H1 (cell line): Measurements from ENCODE around the gene PIGH. TPM values are rescaled to one million over a fixed set of nuclear protein-coding genes. Genes with fewer than 3 reads are reported as not detected.
A peak's percentile ranks its signal among the peaks of the same experiment; 100 is the strongest.

Source experiments
- CTCF ChIA-PET: fragments of 300-600 bp; sonication (Branson Sonifier 250); formaldehyde crosslinking; loops from one replicate; lab custom pipeline; 2021; ENCODE audit not compliant: partially characterized antibody; lab: Charles Lee
- POLR2A ChIA-PET: fragments of 300-600 bp; sonication (Branson Sonifier 250); formaldehyde crosslinking; loops from one replicate; lab custom pipeline; 2021; ENCODE audit warnings: inconsistent platforms; ENCODE audit not compliant: partially characterized antibody; lab: Charles Lee
- DNase-seq, 2 experiments: peaks; one replicate each; pipeline versions ENCODE4 v3.0.0 to v3.0.0-alpha.2; 2010 to 2022; ENCODE audit warnings: low spot score in 2 of 2, low read depth in 1 of 2, mixed read lengths in 1 of 2
- FAIRE-seq: peaks from 2 replicates; lab custom pipeline; 2011; peaks lifted over from hg19 to GRCh38; lab: Jason Lieb, UNC
- H2AFZ ChIP-seq: 2 replicates; pipeline ENCODE4 v1.8.1; 2012; ENCODE audit warnings: low read length, inconsistent platforms
- H2AK5ac ChIP-seq: 2 replicates; pipeline ENCODE4 v1.6.1; 2013; ENCODE audit warnings: low read depth, low read length
- H2BK120ac ChIP-seq: replicated peaks from 2 replicates; pipeline ENCODE3; 2013; ENCODE audit warnings: low read depth, low read length, inconsistent platforms
- H2BK12ac ChIP-seq: 2 replicates; pipeline ENCODE4 v1.6.1; 2013; ENCODE audit warnings: low read depth, low read length
- H2BK15ac ChIP-seq: 2 replicates; pipeline ENCODE4 v1.6.1; 2013; ENCODE audit warnings: low read length
- H2BK20ac ChIP-seq: 2 replicates; pipeline ENCODE4 v1.6.1; 2013; ENCODE audit warnings: low read length
- H2BK5ac ChIP-seq: 2 replicates; pipeline ENCODE4 v1.6.1; 2013; ENCODE audit warnings: low read depth, low read length
- H3K14ac ChIP-seq: 2 replicates; pipeline ENCODE4 v1.6.1; 2013; ENCODE audit warnings: inconsistent platforms; ENCODE audit not compliant: insufficient read length
- H3K18ac ChIP-seq: 2 replicates; pipeline ENCODE4 v1.6.1; 2013; ENCODE audit warnings: low read length; ENCODE audit errors: extremely low read depth
- H3K23ac ChIP-seq: 2 replicates; pipeline ENCODE4 v1.6.1; 2013; ENCODE audit warnings: inconsistent platforms; ENCODE audit not compliant: insufficient read length
- H3K23me2 ChIP-seq: 2 replicates; pipeline ENCODE4 v1.6.1; 2013; ENCODE audit warnings: low read depth, low read length
- H3K27ac ChIP-seq: 2 replicates; pipeline ENCODE4 v1.6.1; 2011; ENCODE audit warnings: low read depth, low read length, inconsistent platforms
- H3K27me3 ChIP-seq, 4 experiments: replicated peaks in 1 of 4; 1 replicate in 1 of 4; 2 replicates in 3 of 4; pipeline versions ENCODE4 v1.6.1 to v1.8.1; 2011 to 2013; ENCODE audit warnings: low read length in 3 of 4, mild to moderate bottlenecking in 3 of 4, inconsistent platforms in 2 of 4, mixed read lengths in 2 of 4, moderate library complexity in 1 of 4; ENCODE audit not compliant: control insufficient read depth in 3 of 4, insufficient read depth in 3 of 4; ENCODE audit errors: extremely low read depth in 1 of 4
- H3K36me3 ChIP-seq, 4 experiments: 2 replicates each; pipeline versions ENCODE4 v1.6.1 to v1.8.1; 2011 to 2013; ENCODE audit warnings: mild to moderate bottlenecking in 4 of 4, low read length in 3 of 4, moderate library complexity in 2 of 4, control low read depth in 1 of 4, inconsistent platforms in 1 of 4; ENCODE audit not compliant: insufficient read depth in 4 of 4, control insufficient read depth in 2 of 4
- H3K4ac ChIP-seq: replicated peaks from 2 replicates; pipeline ENCODE3; 2013; ENCODE audit warnings: low read length, low read depth, mixed read lengths, inconsistent platforms; ENCODE audit not compliant: insufficient read length
- H3K4me1 ChIP-seq, 4 experiments: replicated peaks in 1 of 4; 1 replicate in 1 of 4; 2 replicates in 3 of 4; pipeline versions ENCODE4 v1.6.1 to v1.8.1; 2011 to 2013; ENCODE audit warnings: low read length in 3 of 4, inconsistent platforms in 2 of 4, mixed read lengths in 1 of 4; ENCODE audit not compliant: insufficient read depth in 4 of 4, control insufficient read depth in 3 of 4
- H3K4me2 ChIP-seq, 2 experiments: 2 replicates each; pipeline versions ENCODE4 v1.6.1 to v1.8.1; 2011 to 2013; ENCODE audit warnings: low read depth in 2 of 2, low read length in 2 of 2, control low read depth in 1 of 2, inconsistent platforms in 1 of 2, mild to moderate bottlenecking in 1 of 2; ENCODE audit not compliant: insufficient read depth in 1 of 2
- H3K4me3 ChIP-seq, 4 experiments: fragments of 200-600, 300-600 bp in 1 of 4; sonication (generic), shearing (Covaris generic), sonication (Bioruptor Twin) in 1 of 4; 2 replicates each; pipeline versions ENCODE4 v1.5.1 to v1.8.1; 2011 to 2016; ENCODE audit warnings: low read length in 4 of 4, low read depth in 3 of 4, control low read depth in 2 of 4, inconsistent platforms in 2 of 4, mild to moderate bottlenecking in 2 of 4, mixed read lengths in 1 of 4, moderate library complexity in 1 of 4; ENCODE audit not compliant: insufficient read depth in 2 of 4; ENCODE audit errors: extremely low read depth in 1 of 4
- H3K56ac ChIP-seq: replicated peaks from 2 replicates; pipeline ENCODE3; 2013; ENCODE audit warnings: low read depth, mild to moderate bottlenecking, mixed read lengths, low read length, inconsistent platforms; ENCODE audit not compliant: insufficient read length
- H3K79me1 ChIP-seq: 2 replicates; pipeline ENCODE4 v1.6.1; 2013; ENCODE audit warnings: low read depth, low read length, control low read depth
- H3K79me2 ChIP-seq, 2 experiments: 2 replicates each; pipeline versions ENCODE4 v1.6.1 to v1.8.1; 2012 to 2013; ENCODE audit warnings: low read length in 2 of 2, mild to moderate bottlenecking in 2 of 2, inconsistent platforms in 1 of 2; ENCODE audit not compliant: insufficient read depth in 2 of 2, control insufficient read depth in 1 of 2
- H3K9ac ChIP-seq, 4 experiments: replicated peaks in 1 of 4; 1 replicate in 1 of 4; 2 replicates in 3 of 4; pipeline versions ENCODE4 v1.6.1 to v1.8.1; 2011 to 2013; ENCODE audit warnings: low read depth in 3 of 4, low read length in 3 of 4, control low read depth in 2 of 4, mild to moderate bottlenecking in 2 of 4, moderate library complexity in 2 of 4, inconsistent platforms in 1 of 4; ENCODE audit errors: extremely low read depth in 1 of 4
- H3K9me3 ChIP-seq, 2 experiments: 2 replicates each; pipeline versions ENCODE4 v1.6.1 to v1.8.1; 2012 to 2013; ENCODE audit warnings: mild to moderate bottlenecking in 2 of 2, moderate library complexity in 2 of 2, control low read depth in 1 of 2, inconsistent platforms in 1 of 2, low read depth in 1 of 2, low read length in 1 of 2, mixed read lengths in 1 of 2; ENCODE audit not compliant: insufficient read depth in 2 of 2
- H4K20me1 ChIP-seq, 2 experiments: replicated peaks in 1 of 2; 2 replicates each; pipeline versions ENCODE3 to v1.8.1; 2011 to 2013; ENCODE audit warnings: inconsistent platforms in 2 of 2, low read length in 2 of 2, mild to moderate bottlenecking in 1 of 2; ENCODE audit not compliant: insufficient read depth in 2 of 2, control insufficient read depth in 1 of 2
- H4K5ac ChIP-seq: 2 replicates; pipeline ENCODE4 v1.6.1; 2013; ENCODE audit warnings: low read length, low read depth, mixed read lengths, inconsistent platforms; ENCODE audit not compliant: insufficient read length
- H4K8ac ChIP-seq: 2 replicates; pipeline ENCODE4 v1.8.0; 2013; ENCODE audit warnings: mild to moderate bottlenecking, moderate library complexity, low read length, inconsistent platforms; ENCODE audit not compliant: insufficient read depth; ENCODE audit errors: extremely low read depth
- H4K91ac ChIP-seq: replicated peaks from 2 replicates; pipeline ENCODE3; 2013; ENCODE audit warnings: low read length, mixed read lengths, inconsistent platforms; ENCODE audit not compliant: insufficient read length
- CBX8 ChIP-seq: fragments of 300-800, 300-1000 bp; sonication (generic); IDR thresholded peaks from 2 replicates; pipeline ENCODE4 v1.7.1; 2016; ENCODE audit warnings: low read depth, low read length, borderline replicate concordance
- KDM1A ChIP-seq: fragments of 200-600, 300-600 bp; sonication (generic); IDR thresholded peaks from 2 replicates; pipeline ENCODE4 v1.7.1; 2016; ENCODE audit warnings: mild to moderate bottlenecking, low read length, borderline replicate concordance
- NRF1 ChIP-seq: IDR thresholded peaks from 2 replicates; pipeline ENCODE4 v1.6.1; 2011; ENCODE audit warnings: mild to moderate bottlenecking, low read depth, low read length, improper control_type of control experiment
- PHF8 ChIP-seq: fragments of 200-600 bp; sonication (generic); conservative IDR thresholded peaks from 2 replicates; pipeline ENCODE4 v1.7.1; 2012; ENCODE audit warnings: low read depth, mild to moderate bottlenecking, inconsistent platforms, low read length, moderate library complexity
- RBBP5 ChIP-seq: IDR thresholded peaks from 2 replicates; pipeline ENCODE4 v1.7.1; 2012; ENCODE audit warnings: low read depth, mild to moderate bottlenecking, inconsistent platforms, low read length, moderate library complexity, borderline replicate concordance
- RFX5 ChIP-seq: IDR thresholded peaks from 2 replicates; pipeline ENCODE4 v1.6.1; 2011; ENCODE audit warnings: low read depth, low read length, improper control_type of control experiment, borderline replicate concordance
- SIN3A ChIP-seq, 2 experiments: IDR thresholded peaks in 1 of 2; conservative IDR thresholded peaks in 1 of 2; 2 replicates each; pipeline ENCODE4 v1.6.1; 2011 to 2012; ENCODE audit warnings: low read length in 2 of 2, improper control_type of control experiment in 1 of 2, low read depth in 1 of 2, mild to moderate bottlenecking in 1 of 2
- SP2 ChIP-seq: IDR thresholded peaks from 2 replicates; pipeline ENCODE4 v1.6.1; 2012; ENCODE audit warnings: mild to moderate bottlenecking, low read length, inconsistent platforms
- TAF7 ChIP-seq: optimal IDR thresholded peaks from 2 replicates; pipeline ENCODE3; 2011; ENCODE audit warnings: low read depth, mild to moderate bottlenecking, inconsistent platforms, low read length, moderate library complexity, borderline replicate concordance
- WGBS, 2 experiments: shearing (Covaris generic) in 1 of 2; methylation state at CpG; one replicate each; pipeline versions ENCODE4 v1.1.6 to v1.1.7; 2013 to 2015; ENCODE audit warnings: low lambda C conversion rate in 2 of 2, mixed read lengths in 2 of 2, inconsistent platforms in 1 of 2, low coverage in 1 of 2, missing lambda C conversion rate in 1 of 2; ENCODE audit not compliant: insufficient replicate concordance in 2 of 2, insufficient coverage in 1 of 2, insufficient read length in 1 of 2; ENCODE audit errors: extremely low coverage in 1 of 2, missing lambda C conversion rate in 1 of 2; 5-methylcytosine and 5-hydroxymethylcytosine counted together
- polyA plus RNA-seq, 7 experiments: library from polyadenylated mRNA; depleted of rRNA in 3 of 7; stranded (reverse) in 5 of 7; unstranded in 2 of 7; fragments of >200 nt in 5 of 7; fragments of 200-250 nt in 2 of 7; gene quantifications; 1 replicate in 5 of 7; 2 replicates in 1 of 7; 4 replicates in 1 of 7; pipeline versions ENCODE4 v1.2.1 to v1.2.3, GENCODE V29; 2011 to 2013; ENCODE audit warnings: missing spikeins in 2 of 7, mixed read lengths in 2 of 7
- total RNA-seq: library from RNA; stranded (reverse); fragmentation: NEBNext Ultra II Directional; extraction: Animal tissue kit (Norgen Biotek cat#: 25700); gene quantifications from 2 replicates; pipeline ENCODE4 v1.2.1, GENCODE V29; 2021

Gene PIGH
- total and polyA plus RNA-seq, 2 of the 8 experiments (the other 6 are each of a cell fraction or from before 2014, with no cell fraction given) = 7.2 to 8.6 TPM

DNA sequence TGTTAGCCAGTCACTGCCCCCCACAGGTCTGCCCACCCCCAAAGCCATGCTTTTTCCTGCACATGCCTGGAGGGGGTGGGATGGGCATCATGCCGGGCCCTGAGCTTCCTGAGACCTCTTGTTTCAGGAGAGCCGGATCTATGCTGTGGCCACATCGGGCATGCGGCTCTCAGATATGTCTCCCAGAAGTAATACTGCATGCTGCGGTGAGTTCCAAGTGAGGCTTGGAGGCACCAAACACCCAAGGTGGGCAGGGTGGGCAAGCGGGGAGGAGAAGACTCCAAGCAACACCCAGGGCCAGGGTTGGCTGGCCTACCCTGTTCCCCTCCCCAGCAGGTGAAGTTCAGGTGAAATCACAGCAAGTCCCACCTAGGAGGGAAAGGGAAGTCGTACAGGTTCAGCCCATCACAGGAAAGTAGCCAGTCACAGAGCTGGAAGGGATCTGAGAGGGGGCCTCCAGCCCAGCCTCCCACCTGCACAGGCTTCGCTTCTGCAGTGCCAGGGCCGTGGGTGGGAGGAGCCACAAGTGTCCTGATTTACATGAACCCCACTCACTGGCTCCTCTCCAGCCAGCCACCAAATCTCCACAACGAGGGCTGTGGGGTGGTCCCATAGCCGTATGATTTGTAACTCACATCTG, 30.9 kb downstream of the PIGH start:
- Histone ChIP-seq H2BK5ac (no peak overlapping the region), H2AK5ac (no peak overlapping the region), H3K36me3 (0 out of 8 replicates have a peak, but pooled peaks cover 0 to 3% (median 0%) of the 10 kb centered on the region in 4 experiments), H3K23ac (no peak overlapping the region), H3K27ac (no peak overlapping the region), H3K4me3 (no peak overlapping the region), H2BK20ac (no peak overlapping the region), H2BK120ac (no peak overlapping the region), H3K9me3 (no peaks in the 10 kb centered on the region), H3K9ac (no peak overlapping the region), H4K20me1 (peaks cover 2 to 3% of the 10 kb centered on the region in 2 experiments), H3K4ac (no peak overlapping the region), H3K27me3 (peaks cover 0 to 2% (median 0%) of the 10 kb centered on the region in 4 experiments; a peak in 1 of 7 replicates), H4K8ac (peak overlapping the region; percentile 41; the same call in 1 of the 2 replicates), H3K4me1 (no peaks in the 10 kb centered on the region), H2BK15ac (no peak overlapping the region), H2AFZ (no peak overlapping the region), H4K5ac (no peak overlapping the region), H3K79me1 (no peaks in the 10 kb centered on the region), H3K4me2 (no peak overlapping the region), H3K14ac (no peak overlapping the region), H4K91ac (no peak overlapping the region), H3K79me2 (no peaks in the 10 kb centered on the region), H3K18ac (no peak overlapping the region), H3K56ac (no peak overlapping the region), H2BK12ac (no peak overlapping the region), H3K23me2 (no peaks in the 10 kb centered on the region)
- TF ChIP-seq PHF8 (no peak), SIN3A (conservative IDR thresholded peaks at IDR 0.05 in 1 of 2, IDR thresholded peaks at IDR 0.05 in 1 of 2; ENCODE audit: low read depth in 1 of 2, low read length in 2 of 2) (no peak), RFX5 (no peak), TAF7 (no peak), CBX8 (no peak), NRF1 (no peak), RBBP5 (no peak), KDM1A (no peak), SP2 (no peak)
- 87% methylated on average over 11 of the region's 11 CpGs; no CpG with 5 or more reads in 1 of the 2 experiments for WGBS, 2 experiments
- no peak for FAIRE-seq
- ChIA-PET POLR2A (interaction anchor here (1.2 kb wide), 1 partner anchor 51 kb away, joined by 3 read pairs; the partner anchor contains the start of gene ARG2), CTCF (interaction anchor here (0.8 to 28.8 kb wide), 11 partner anchors 13 to 1205 kb away, joined by 3 to 924 read pairs (median 5); partner anchors contain the start of genes PIGH, PLEK2 and PLEKHH1)
- no peak for DNase-seq
